ENCODE results near the gene AEN. TPM values are rescaled to one million over a fixed set of nuclear protein-coding genes. Genes with fewer than 3 reads are reported as not detected.
"Not testable (repeated sequence)": the region's sequence is repeated elsewhere in the genome, so short reads cannot be mapped to it uniquely, and the experiment has no call there.

The AEN gene
- total RNA-seq, 1 donor from 2014 or later = 34.6 TPM

DNA sequence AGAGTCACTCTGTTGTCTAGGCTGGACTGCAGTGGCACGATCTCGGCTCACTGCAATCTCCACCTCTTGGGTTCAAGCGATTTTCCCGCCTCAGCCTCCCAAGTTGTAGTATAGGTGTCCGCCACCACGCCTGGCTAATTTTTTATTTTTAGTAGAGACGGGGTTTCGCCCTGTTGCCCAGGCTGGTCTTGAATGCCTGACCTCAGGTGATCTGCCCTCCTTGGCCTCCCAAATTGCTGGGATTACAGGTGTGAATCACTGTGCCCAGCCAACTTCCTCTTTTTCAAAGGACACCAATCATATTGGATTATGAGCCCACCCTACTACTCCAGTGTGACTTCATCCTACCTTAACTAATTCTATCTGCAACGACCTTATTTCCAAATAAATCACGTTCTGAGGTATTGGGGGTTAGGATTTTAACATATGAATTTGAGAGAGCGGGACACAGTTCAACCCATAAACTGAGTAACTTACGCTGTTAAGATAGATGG lies 20.9 kb downstream of the AEN start:
- no peak for ATAC-seq

DNA sequence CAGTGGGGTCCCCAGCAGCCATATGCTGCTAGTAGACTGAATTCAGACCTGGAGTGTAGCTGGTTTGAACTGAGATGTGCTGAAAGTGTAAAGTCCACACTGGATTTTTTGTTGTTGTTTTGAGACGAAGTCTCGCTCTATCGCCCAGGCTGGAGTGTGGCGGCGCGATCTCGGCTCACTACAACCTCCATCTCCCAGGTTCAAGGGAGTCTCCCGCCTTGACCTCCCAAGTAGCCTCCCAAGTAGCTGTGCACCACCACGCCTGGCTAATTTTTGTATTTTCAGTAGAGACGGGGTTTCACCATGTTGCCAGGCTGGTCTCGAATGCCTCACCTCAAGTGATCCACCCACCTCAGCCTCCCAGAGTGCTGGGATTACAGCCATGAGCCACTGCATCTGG lies 21.4 kb downstream of the AEN start:
- H3K4me3 ChIP-seq; H3K36me3 ChIP-seq; H3K9me3 ChIP-seq; intact Hi-C loops (cut with DNase I); ATAC-seq; H3K27me3 ChIP-seq; DNase-seq; H3K27ac ChIP-seq: not testable (repeated sequence)
- H3K4me1 ChIP-seq = peaks cover 37% of the 10 kb centered on the region

More for the DNA sequence above, 20.9 kb downstream of the AEN start:
- Histone ChIP-seq H3K27me3 (no peaks in the 10 kb centered on the region), H3K9me3 (no peaks in the 10 kb centered on the region), H3K36me3 (no peaks in the 10 kb centered on the region), H3K4me3 (no peak overlapping the region), H3K27ac (no peak overlapping the region), H3K4me1 (peaks cover 36% of the 10 kb centered on the region)
- DNase-seq = no peak
- intact Hi-C loops (cut with DNase I) = no loop called here
- TF ChIP-seq, protein P1, sequence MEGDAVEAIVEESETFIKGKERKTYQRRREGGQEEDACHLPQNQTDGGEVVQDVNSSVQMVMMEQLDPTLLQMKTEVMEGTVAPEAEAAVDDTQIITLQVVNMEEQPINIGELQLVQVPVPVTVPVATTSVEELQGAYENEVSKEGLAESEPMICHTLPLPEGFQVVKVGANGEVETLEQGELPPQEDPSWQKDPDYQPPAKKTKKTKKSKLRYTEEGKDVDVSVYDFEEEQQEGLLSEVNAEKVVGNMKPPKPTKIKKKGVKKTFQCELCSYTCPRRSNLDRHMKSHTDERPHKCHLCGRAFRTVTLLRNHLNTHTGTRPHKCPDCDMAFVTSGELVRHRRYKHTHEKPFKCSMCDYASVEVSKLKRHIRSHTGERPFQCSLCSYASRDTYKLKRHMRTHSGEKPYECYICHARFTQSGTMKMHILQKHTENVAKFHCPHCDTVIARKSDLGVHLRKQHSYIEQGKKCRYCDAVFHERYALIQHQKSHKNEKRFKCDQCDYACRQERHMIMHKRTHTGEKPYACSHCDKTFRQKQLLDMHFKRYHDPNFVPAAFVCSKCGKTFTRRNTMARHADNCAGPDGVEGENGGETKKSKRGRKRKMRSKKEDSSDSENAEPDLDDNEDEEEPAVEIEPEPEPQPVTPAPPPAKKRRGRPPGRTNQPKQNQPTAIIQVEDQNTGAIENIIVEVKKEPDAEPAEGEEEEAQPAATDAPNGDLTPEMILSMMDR (IDR thresholded peaks at IDR 0.05) = no peak

DNA sequence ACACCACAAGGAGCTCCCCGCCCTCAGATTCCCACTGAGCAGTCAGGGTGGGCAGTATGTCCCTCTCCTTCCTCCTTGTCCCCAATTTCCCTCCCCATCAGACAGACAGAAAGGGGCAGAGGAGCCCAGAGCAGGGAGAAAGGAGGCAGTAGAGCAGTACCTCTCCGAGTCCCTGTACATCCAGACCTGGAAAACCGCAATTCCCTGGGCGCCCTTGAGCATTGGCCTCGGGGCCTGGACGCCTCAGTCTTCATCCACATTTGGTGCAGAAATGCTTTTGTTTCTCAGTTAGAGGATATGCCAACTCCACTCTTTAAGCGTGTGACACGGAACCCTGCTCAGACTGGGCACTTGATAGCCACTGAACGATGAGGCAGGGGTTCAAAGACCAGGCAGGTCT lies 23.6 kb downstream of the AEN start:
- peaks cover 39% of the 10 kb centered on the region for H3K4me1 ChIP-seq
- no peaks in the 10 kb centered on the region for H3K9me3 ChIP-seq
- H3K36me3 ChIP-seq = no peaks in the 10 kb centered on the region
- intact Hi-C loops (cut with DNase I) = no loop called here
- TF ChIP-seq, protein P1 (IDR thresholded peaks at IDR 0.05) = no peak
- no peaks in the 10 kb centered on the region for H3K27me3 ChIP-seq
- H3K27ac ChIP-seq = no peak overlapping the region
- DNase-seq = no peak
- no peak overlapping the region for H3K4me3 ChIP-seq
- no peak for ATAC-seq

DNA sequence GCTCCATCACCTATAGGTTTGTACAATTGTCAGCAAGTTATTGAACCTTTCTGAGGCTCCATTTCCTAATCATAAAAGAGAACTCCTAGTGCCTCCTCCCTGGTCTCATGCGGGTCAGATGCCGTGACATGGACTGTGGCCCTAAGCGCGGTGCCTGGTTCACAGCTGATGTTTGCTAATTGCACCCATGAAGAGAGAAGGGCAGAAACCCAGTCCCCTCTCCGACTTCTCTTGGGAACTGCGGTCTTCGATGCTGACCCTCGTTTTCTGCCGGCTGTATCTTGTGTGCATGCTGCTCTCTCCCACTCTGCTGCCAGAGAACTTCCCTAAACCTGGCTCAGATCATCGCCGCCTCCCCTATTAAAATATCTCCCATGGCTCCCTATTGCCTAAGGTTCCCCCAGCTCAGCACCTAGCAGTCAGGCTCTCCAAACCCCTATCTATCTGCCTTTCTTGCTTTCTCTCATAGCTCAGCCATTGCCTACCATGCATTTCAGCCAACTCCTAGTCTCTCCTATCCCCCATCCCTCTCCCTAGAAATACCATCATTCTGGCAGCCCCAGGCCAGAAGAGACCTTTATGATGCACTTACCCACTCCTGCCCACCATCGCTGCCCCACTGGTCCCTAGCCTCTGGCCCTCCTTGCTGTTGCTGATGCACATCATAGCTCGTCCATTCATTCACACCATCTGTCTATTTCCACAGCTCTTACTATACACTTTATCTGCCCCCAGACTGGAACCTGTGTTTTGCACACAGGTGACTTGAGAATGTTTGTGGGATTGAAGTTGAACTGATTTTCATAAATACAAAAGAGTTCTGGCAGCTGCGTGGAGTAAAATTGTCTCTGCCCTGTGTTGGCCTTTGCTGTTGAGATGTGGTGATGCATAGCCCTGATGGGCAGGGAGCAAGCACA lies 24.3 kb downstream of the AEN start:
- Histone ChIP-seq H3K27ac (no peak overlapping the region), H3K27me3 (no peaks in the 10 kb centered on the region), H3K36me3 (no peaks in the 10 kb centered on the region), H3K4me1 (peaks cover 36% of the 10 kb centered on the region), H3K4me3 (no peak overlapping the region), H3K9me3 (no peaks in the 10 kb centered on the region)
- ATAC-seq = no peak
- TF ChIP-seq, protein P1 (IDR thresholded peaks at IDR 0.05) = no peak
- intact Hi-C loops (cut with DNase I) = no loop called here
- DNase-seq = no peak

DNA sequence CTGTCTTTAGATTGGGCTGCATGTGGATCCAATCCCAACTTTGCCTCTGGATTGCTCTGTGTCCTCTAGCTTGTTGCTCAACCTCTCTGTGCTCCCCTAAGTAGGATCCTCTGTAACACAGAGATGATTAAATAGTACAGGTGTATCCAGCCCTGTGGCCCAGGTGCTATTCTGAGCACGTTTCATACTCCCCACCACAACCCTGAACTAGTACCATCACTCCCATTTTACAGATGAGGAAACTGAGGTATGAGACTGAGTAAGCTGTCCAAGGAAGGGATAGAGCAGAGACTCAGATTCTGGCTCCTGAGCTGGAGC lies 24.9 kb downstream of the AEN start:
- Histone ChIP-seq H3K27ac (no peak overlapping the region), H3K4me1 (peaks cover 30% of the 10 kb centered on the region), H3K27me3 (no peaks in the 10 kb centered on the region), H3K36me3 (no peaks in the 10 kb centered on the region), H3K9me3 (no peaks in the 10 kb centered on the region), H3K4me3 (no peak overlapping the region)
- TF ChIP-seq, protein P1 (IDR thresholded peaks at IDR 0.05) = no peak
- intact Hi-C loops (cut with DNase I) = no loop called here
- ATAC-seq (no peak), DNase-seq (no peak)

DNA sequence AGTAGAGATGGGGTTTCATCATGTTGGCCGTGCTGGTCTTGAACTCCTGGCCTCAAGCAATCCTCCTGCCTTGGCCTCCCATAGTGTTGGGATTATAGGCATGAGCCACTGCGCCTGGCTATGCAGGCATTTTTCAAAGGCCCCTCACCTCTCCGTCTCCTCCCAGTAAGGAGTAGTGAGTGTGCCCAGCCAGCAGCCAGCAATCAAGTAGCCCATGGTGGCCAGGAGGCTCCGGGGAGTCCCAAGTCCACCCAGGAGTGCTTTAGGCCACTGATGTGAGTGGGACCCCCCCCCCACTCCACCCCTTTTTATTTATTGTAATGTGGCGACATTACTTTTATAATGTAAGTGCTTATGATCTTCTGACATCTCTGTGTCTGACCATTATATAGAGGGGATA lies 25.8 kb downstream of the AEN start:
- intact Hi-C loops (cut with DNase I) = no loop called here
- H3K9me3 ChIP-seq = no peaks in the 10 kb centered on the region
- no peak overlapping the region for H3K4me3 ChIP-seq
- ATAC-seq (no peak), DNase-seq (no peak)
- no peaks in the 10 kb centered on the region for H3K36me3 ChIP-seq
- H3K27me3 ChIP-seq = no peaks in the 10 kb centered on the region
- TF ChIP-seq, protein P1 (IDR thresholded peaks at IDR 0.05) = no peak
- peaks cover 28% of the 10 kb centered on the region for H3K4me1 ChIP-seq
- no peak overlapping the region for H3K27ac ChIP-seq
